PC-9 (cell line): Measurements from ENCODE around the gene ANO7. TPM values are rescaled to one million over a fixed set of nuclear protein-coding genes. Genes with fewer than 3 reads are reported as not detected.

Source experiments
- BruUV-seq: library from RNA; stranded (reverse); fragments of 400-500 nt; replicated peaks from 2 replicates; lab custom pipeline; 2021; lab: Mats Ljungman, UMichigan
- CTCF ChIA-PET: fragments of 300-600 bp; sonication (Branson Sonifier 250); formaldehyde crosslinking; loops from one replicate; lab custom pipeline; 2022; ENCODE audit warnings: antibody characterized with exemption; lab: Charles Lee
- POLR2A ChIA-PET: fragments of 300-600 bp; sonication (Branson Sonifier 250); formaldehyde crosslinking; loops from one replicate; lab custom pipeline; 2022; ENCODE audit warnings: antibody characterized with exemption; ENCODE audit not compliant: unreplicated experiment; lab: Charles Lee
- DNase-seq, 2 experiments: peaks; one replicate each; pipeline versions ENCODE4 v3.0.0 to v3.0.0-alpha.2; 2015 to 2022; ENCODE audit warnings: mixed read lengths in 1 of 2
- H2AFZ ChIP-seq: fragments of 200-600 bp; sonication (generic); 2 replicates; pipeline ENCODE4 v1.8.1; 2017; ENCODE audit warnings: antibody characterized with exemption
- H3F3A ChIP-seq: fragments of 200-600 bp; sonication (generic); 2 replicates; pipeline ENCODE4 v1.8.1; 2017; ENCODE audit warnings: antibody characterized with exemption, mild to moderate bottlenecking, low read depth; ENCODE audit not compliant: insufficient read depth
- H3K27ac ChIP-seq: fragments of 200-600 bp; sonication (generic); 2 replicates; pipeline ENCODE4 v1.6.1; 2016; ENCODE audit warnings: mixed run types
- H3K27me3 ChIP-seq: fragments of 200-600 bp; sonication (generic); 2 replicates; pipeline ENCODE4 v1.6.1; 2016; ENCODE audit warnings: low read depth, mixed run types; ENCODE audit not compliant: insufficient read depth
- H3K36me3 ChIP-seq: fragments of 200-600 bp; sonication (generic); 2 replicates; pipeline ENCODE4 v1.6.1; 2016; ENCODE audit warnings: low read depth, mixed run types
- H3K4me1 ChIP-seq: fragments of 200-600 bp; sonication (generic); replicated peaks from 2 replicates; pipeline ENCODE4 v1.6.1; 2016; ENCODE audit warnings: mixed run types; ENCODE audit not compliant: insufficient read depth
- H3K4me2 ChIP-seq: fragments of 200-600 bp; sonication (generic); 2 replicates; pipeline ENCODE4 v1.6.1; 2017; ENCODE audit warnings: mixed run types
- H3K4me3 ChIP-seq: fragments of 200-600 bp; sonication (generic); 2 replicates; pipeline ENCODE4 v1.6.1; 2016; ENCODE audit warnings: mixed run types
- H3K79me2 ChIP-seq: fragments of 200-600 bp; sonication (generic); 2 replicates; pipeline ENCODE4 v1.6.1; 2017; ENCODE audit warnings: low read depth, mixed run types
- H3K9me2 ChIP-seq: fragments of 200-600 bp; sonication (generic); 2 replicates; pipeline ENCODE4 v1.8.1; 2017; ENCODE audit warnings: mild to moderate bottlenecking; ENCODE audit not compliant: insufficient read depth
- H3K9me3 ChIP-seq: fragments of 200-600 bp; sonication (generic); 2 replicates; pipeline ENCODE4 v1.8.1; 2016; ENCODE audit warnings: low read depth; ENCODE audit not compliant: insufficient read depth
- H4K20me1 ChIP-seq: fragments of 200-600 bp; sonication (generic); 2 replicates; pipeline ENCODE4 v1.8.1; 2017; ENCODE audit not compliant: insufficient read depth
- EZH2 ChIP-seq: fragments of 200-600 bp; sonication (generic); IDR thresholded peaks from 2 replicates; pipeline ENCODE4 v1.8.0; 2017; ENCODE audit warnings: antibody characterized with exemption, low read depth
- intact Hi-C: fragments of 100-400 bp; cut with micrococcal nuclease; formaldehyde crosslinking; loops from one replicate; pipeline ENCODE4 v1.10.0; 2022; ENCODE audit not compliant: unreplicated experiment
- total RNA-seq: library from RNA; stranded (reverse); gene quantifications from 2 replicates; pipeline ENCODE4 v1.2.3, GENCODE V29; 2021
- TF ChIP-seq, protein P1 (sequence below): fragments of 200-600 bp; sonication (generic); conservative IDR thresholded peaks from 2 replicates; pipeline ENCODE4 v1.6.1; 2017; ENCODE audit warnings: mixed run types, antibody characterized with exemption, mild to moderate bottlenecking, moderate library complexity

ANO7 gene
- total RNA-seq, 1 experiment from 2014 or later: 6.5 TPM

DNA sequence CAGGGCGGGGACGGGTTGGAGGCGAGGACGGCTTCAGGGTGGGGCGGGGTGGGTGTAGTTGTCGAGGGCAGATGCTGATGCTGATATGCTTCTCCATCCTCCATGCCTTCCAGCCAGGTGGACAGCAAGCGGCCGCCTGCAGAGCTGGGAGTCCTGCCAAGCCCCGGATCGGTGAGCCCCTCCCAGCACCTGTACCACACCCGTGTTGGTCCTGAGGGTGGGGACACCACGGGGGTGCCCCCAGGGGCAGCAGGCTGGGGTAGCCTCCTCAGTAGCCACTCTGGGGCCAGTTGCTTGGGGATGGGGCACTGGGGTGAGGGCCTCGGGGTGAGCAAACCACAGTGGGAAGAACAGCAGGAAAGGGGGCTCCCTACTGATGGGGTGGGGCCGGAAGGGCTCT, 2.6 kb downstream of the ANO7 start:
- Histone ChIP-seq H3K9me2 (no peaks in the 10 kb centered on the region), H3K27ac (no peak overlapping the region), H3K4me2 (no peak overlapping the region), H4K20me1 (no peaks in the 10 kb centered on the region), H3F3A (no peaks in the 10 kb centered on the region), H3K27me3 (peaks cover 47% of the 10 kb centered on the region), H2AFZ (no peak overlapping the region), H3K4me1 (no peaks in the 10 kb centered on the region), H3K79me2 (no peaks in the 10 kb centered on the region), H3K4me3 (no peak overlapping the region), H3K9me3 (no peaks in the 10 kb centered on the region), H3K36me3 (no peaks in the 10 kb centered on the region)
- ChIA-PET CTCF (no interaction called here), POLR2A (interaction anchor here (0.6 kb wide), 1 partner anchor 653 kb away, joined by 19 read pairs; no protein-coding TSS in a partner anchor)
- DNase-seq: peak in 1 of 2 experiments; percentile 66
- TF ChIP-seq EZH2: no peak
- TF ChIP-seq, protein P1, sequence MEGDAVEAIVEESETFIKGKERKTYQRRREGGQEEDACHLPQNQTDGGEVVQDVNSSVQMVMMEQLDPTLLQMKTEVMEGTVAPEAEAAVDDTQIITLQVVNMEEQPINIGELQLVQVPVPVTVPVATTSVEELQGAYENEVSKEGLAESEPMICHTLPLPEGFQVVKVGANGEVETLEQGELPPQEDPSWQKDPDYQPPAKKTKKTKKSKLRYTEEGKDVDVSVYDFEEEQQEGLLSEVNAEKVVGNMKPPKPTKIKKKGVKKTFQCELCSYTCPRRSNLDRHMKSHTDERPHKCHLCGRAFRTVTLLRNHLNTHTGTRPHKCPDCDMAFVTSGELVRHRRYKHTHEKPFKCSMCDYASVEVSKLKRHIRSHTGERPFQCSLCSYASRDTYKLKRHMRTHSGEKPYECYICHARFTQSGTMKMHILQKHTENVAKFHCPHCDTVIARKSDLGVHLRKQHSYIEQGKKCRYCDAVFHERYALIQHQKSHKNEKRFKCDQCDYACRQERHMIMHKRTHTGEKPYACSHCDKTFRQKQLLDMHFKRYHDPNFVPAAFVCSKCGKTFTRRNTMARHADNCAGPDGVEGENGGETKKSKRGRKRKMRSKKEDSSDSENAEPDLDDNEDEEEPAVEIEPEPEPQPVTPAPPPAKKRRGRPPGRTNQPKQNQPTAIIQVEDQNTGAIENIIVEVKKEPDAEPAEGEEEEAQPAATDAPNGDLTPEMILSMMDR: no peak
- intact Hi-C loops: no loop called here
- no TSS peak for BruUV-seq

GRCh38 chr2:241193271-241193670, 4.8 kb downstream of the ANO7 start:
- Histone ChIP-seq H2AFZ (no peak overlapping the region), H4K20me1 (no peaks in the 10 kb centered on the region), H3K9me3 (no peaks in the 10 kb centered on the region), H3K9me2 (no peaks in the 10 kb centered on the region), H3K4me3 (no peak overlapping the region), H3F3A (no peaks in the 10 kb centered on the region), H3K4me2 (no peak overlapping the region), H3K4me1 (no peaks in the 10 kb centered on the region), H3K36me3 (no peaks in the 10 kb centered on the region), H3K27me3 (peaks cover 48% of the 10 kb centered on the region), H3K27ac (no peak overlapping the region), H3K79me2 (no peaks in the 10 kb centered on the region)
- no peak for DNase-seq
- TF ChIP-seq, protein P1: no peak
- TF ChIP-seq EZH2: no peak
- no TSS peak for BruUV-seq
- ChIA-PET CTCF (no interaction called here), POLR2A (no interaction called here)
- intact Hi-C loops: no loop called here

GRCh38 chr2:241194811-241195210, 6.3 kb downstream of the ANO7 start:
- no peaks in the 10 kb centered on the region for H3K9me2 ChIP-seq
- no peaks in the 10 kb centered on the region for H3K36me3 ChIP-seq
- BruUV-seq: no TSS peak
- no peak overlapping the region for H2AFZ ChIP-seq
- TF ChIP-seq, protein P1: no peak
- TF ChIP-seq EZH2: no peak
- CTCF ChIA-PET: no interaction called here
- no peaks in the 10 kb centered on the region for H3K79me2 ChIP-seq
- intact Hi-C loops: no loop called here
- no peaks in the 10 kb centered on the region for H3F3A ChIP-seq
- H4K20me1 ChIP-seq: no peaks in the 10 kb centered on the region
- no peak overlapping the region for H3K27ac ChIP-seq
- no peak overlapping the region for H3K4me3 ChIP-seq
- DNase-seq: no peak
- no peak overlapping the region for H3K4me2 ChIP-seq
- POLR2A ChIA-PET: interaction anchor here (0.7 kb wide), 1 partner anchor 441 kb away, joined by 20 read pairs; no protein-coding TSS in a partner anchor
- H3K27me3 ChIP-seq: peaks cover 32% of the 10 kb centered on the region
- H3K4me1 ChIP-seq: no peaks in the 10 kb centered on the region
- H3K9me3 ChIP-seq: no peaks in the 10 kb centered on the region
